Ramos (cell line): ENCODE results near the gene FGFR3.

Experiments used
- in situ Hi-C: fragments of 300-500 bp; cut with MboI; formaldehyde crosslinking; loops from one replicate; pipeline ENCODE4 v1.14.3; 2022; ENCODE audit warnings: low sequenced_read_pairs; ENCODE audit not compliant: unreplicated experiment

The FGFR3 gene

GRCh38 chr4:1783970-1784369, 9.1 kb upstream of the FGFR3 start:
- in situ Hi-C loops = loop anchor here (25.0 kb wide), 1 partner anchor 403 kb away; no protein-coding TSS in a partner anchor

DNA sequence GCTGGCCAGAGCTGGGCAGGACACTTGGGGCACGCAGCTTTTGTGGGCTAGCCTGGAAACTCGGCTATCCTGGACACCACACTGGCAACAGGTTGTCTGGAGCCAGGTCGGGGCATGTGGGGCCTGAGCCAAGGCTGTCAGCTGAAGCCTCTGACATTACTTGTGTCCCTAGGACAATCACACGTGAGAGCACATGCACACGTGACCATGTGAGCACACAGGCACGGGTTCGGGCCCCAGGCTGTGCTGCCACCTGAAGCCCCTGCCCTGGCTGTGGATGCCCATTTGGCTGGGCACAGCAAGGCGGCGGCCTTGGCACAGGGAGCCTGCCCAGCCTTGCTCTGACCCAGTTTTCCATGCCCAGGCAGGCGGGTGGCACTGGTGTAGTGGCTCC, 8.7 kb upstream of the FGFR3 start:
- in situ Hi-C loops = loop anchor here (25.0 kb wide), 1 partner anchor 403 kb away; no protein-coding TSS in a partner anchor

DNA sequence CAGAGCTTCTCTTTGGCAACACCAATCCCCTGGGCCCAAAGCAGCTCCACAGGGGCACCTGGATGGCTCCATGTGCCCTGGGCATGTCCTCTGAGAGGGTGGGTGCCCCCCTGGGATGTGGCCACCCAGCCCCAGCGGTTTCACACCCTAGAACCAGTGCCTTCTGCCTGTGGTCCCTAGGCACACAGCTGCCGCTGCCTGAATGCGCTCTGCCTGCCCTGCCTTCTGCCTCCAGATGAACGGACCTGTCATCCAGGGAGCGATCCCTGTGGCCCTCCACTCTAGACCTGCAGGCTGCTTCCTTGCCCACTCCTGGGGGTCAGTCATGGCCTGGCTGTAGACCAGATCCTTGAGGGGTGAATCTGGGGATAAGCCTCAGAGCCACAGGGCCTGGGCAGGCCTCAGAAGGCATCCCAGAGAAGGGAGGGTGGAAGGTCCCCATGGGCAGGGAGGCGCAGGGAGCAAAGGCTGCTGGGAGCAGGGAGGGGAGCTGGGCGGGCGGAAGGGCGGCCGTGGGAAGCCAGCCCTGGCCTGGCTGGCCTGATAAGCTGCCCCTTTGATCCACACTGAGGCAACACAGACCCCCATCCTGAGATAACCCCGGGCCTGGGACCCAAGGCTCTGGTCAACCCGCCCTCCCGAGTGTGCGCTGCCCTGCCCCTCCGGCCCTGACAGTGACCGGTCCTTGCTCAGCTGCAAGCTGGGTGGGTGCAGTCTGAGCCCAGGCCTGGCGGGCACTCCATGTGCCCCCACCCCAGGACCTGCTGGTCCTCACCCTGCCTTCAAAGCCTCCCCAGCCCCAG, 8.1 kb upstream of the FGFR3 start:
- in situ Hi-C loops = loop anchor here (25.0 kb wide), 1 partner anchor 402 kb away; no protein-coding TSS in a partner anchor

DNA sequence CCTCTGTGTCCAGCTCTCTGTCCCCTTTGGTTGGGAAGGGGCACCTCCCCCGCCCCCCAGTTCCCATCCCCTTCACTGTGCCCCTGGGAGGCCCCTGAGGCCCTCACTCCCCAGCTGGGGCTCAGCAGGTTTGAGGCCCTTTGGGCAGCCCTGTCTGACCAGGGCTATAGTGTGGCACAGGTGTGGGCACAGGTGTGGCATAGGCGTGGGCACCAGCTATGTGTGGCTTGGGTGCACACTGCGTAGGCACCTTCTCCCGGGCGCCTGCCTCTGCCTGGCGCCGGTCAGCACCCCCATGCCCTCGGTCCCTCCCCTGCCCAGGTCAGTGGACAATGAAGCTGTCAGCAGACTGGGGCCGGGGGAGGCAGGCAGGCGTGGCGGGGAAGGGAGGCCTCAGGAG, 7.5 kb upstream of the FGFR3 start:
- in situ Hi-C loops = loop anchor here (25.0 kb wide), 1 partner anchor 402 kb away; no protein-coding TSS in a partner anchor

GRCh38 chr4:1786544-1787362, 6.3 kb upstream of the FGFR3 start:
- in situ Hi-C loops = loop anchor here (25.0 kb wide), 1 partner anchor 401 kb away; no protein-coding TSS in a partner anchor

GRCh38 chr4:1787411-1788077, 5.5 kb upstream of the FGFR3 start:
- in situ Hi-C loops = loop anchor here (25.0 kb wide), 1 partner anchor 400 kb away; no protein-coding TSS in a partner anchor

DNA sequence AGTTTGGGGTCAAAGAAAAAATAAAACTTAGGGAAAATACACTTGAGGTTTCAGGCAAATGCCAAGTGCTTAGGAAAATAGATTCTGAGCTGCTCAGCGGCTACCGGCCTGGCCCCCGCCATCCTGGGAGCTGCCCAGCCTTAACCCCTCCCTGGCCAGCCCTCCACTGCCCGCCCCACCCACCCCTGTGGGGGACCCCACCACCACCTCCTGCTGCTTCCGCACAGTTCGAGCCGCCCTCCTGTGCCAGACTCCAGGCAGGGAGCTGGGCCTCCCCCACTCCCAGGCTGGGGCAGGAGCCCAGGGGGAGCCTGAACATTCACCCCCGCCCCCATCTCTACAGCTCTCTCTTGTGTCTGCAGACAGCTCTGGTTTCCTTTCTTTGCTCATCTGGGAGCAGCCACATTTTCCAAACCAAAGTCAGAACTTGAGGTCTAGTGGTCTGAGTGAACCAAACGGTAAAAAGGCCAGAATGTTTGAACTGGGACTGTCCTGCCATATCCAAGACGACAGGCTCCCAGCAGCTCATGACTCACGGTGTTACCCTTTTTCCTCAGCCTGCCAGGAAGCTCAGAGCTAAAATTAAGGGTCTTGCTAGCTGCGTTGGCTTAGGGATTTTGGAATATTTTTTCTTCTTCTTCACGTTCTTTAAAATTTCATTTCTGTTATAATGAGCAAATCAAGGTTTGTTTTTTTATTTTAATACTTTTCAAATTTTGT, 4.7 kb upstream of the FGFR3 start:
- in situ Hi-C loops = loop anchor here (25.0 kb wide), 1 partner anchor 399 kb away; no protein-coding TSS in a partner anchor

- in situ Hi-C loops = loop anchor here (25.0 kb wide), 1 partner anchor 398 kb away; no protein-coding TSS in a partner anchor
Measured at GRCh38 chr4:1789552-1789951, 3.5 kb upstream of the FGFR3 start.

GRCh38 chr4:1790005-1790404, 3.1 kb upstream of the FGFR3 start:
- in situ Hi-C loops = loop anchor here (25.0 kb wide), 1 partner anchor 397 kb away; no protein-coding TSS in a partner anchor

DNA sequence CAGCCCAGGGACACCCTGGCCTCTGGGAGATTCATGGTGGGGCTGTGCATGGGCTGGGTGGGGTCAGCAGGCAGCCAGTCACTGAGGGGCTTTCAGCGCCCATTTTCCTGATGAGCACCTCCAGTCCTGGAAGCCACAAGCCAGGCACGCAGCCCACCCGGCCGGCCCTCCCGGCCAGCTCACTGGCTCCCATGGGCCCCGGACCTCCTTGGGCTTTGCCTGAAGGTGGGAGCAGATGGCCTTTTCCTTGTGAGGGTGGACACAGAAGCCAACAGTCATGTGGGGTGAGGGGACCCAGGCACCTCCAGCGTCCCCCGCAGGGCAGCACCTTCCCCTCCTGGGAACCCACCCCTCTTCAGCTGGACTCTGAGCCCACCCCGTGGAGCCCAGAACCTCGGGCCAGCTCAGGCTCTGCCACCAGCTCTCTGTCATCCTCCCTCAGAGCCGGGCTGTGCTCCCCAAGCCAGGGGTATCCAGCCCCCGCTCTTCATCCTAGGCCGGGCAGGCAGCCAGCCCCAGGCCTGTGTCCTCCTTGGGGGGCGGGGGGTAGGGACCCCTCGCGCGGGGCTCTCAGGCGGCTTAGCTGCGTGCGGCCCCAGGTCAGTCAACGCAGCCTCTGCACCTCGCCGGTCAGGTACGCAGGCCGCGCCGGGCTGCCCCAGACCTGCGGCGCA, 798 bp upstream of the FGFR3 start:
- in situ Hi-C loops = loop anchor here (25.0 kb wide), 1 partner anchor 395 kb away; no protein-coding TSS in a partner anchor

GRCh38 chr4:1793496-1793840, 375 bp downstream of the FGFR3 start:
- in situ Hi-C loops = loop anchor here (25.0 kb wide), 1 partner anchor 394 kb away; no protein-coding TSS in a partner anchor

- in situ Hi-C loops = loop anchor here (25.0 kb wide), 1 partner anchor 393 kb away; no protein-coding TSS in a partner anchor
Measured at GRCh38 chr4:1793940-1794808, 1.1 kb downstream of the FGFR3 start.

DNA sequence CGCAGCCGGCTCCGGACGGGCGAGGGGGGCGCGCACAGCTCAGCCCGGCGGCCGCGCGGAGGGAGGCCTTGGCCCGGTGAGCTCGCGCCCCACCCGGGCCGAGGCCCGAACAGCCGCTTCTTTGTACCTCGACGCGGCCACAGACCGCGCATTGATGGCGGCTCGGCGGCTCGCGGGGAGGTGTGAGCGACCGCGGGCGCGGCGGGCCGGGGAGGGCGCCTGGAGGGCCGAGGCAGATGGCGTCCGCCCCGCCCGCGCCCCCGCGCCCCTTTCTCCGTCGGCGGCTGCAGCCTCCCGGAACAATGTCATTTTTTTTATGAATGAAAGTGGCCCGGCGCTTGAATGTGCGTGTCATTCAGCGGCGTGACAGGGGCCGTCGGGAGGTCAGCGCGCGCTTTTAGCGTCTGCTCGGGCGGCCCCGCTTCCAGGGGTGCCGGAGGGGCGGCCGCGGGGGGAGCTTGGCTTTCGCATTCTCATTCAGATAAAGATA, 1.8 kb downstream of the FGFR3 start:
- in situ Hi-C loops = loop anchor here (25.0 kb wide), 1 partner anchor 392 kb away; no protein-coding TSS in a partner anchor

DNA sequence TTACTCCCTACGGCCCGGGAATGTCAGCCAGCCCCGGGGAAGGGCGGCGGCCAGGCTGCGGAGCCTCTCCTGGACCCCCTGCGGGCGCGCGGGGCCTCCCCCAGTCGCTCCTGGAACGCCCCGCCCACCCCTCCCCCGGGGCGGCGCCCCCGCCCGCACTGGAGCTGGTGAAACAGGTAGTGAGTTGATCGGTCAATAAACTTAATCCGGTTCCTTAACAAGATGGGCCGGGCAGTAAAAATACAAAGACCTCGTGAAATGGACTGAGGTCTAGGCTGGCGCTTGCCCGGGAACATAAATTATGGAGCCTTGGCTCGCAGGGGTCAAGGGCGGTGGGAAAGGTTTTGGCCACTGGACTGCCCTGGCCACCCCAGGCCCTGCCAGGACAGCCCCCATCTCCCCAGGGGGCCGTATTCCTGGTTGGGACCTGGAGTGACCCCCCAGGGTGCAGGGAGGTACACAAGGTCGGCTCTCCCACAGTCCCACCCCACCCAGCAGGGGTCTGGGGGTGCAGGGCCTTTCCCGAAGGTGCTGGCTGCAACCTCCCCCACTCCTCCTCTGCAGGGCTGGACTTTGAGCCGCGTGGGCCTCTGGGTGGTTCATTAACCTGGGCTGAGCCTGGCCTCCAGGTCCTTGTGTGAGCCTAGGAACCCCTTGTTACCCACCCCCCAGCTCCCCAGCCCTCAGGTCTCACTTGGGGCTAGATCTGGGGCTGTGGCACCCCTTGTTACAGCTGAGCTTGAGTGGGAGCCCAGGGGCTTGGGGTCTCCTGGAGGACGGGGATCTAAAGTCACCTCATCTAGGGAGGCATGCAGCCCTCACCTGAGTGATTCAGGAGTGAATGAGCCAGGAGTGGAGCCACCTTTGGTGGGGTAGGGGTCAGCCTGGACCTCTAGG, 2.5 kb downstream of the FGFR3 start:
- in situ Hi-C loops = loop anchor here (25.0 kb wide), 1 partner anchor 392 kb away; no protein-coding TSS in a partner anchor

- in situ Hi-C loops = loop anchor here (25.0 kb wide), 1 partner anchor 391 kb away; no protein-coding TSS in a partner anchor
Measured at GRCh38 chr4:1796486-1797204, 3.6 kb downstream of the FGFR3 start.

- in situ Hi-C loops = loop anchor here (25.0 kb wide), 1 partner anchor 390 kb away; no protein-coding TSS in a partner anchor
Measured at GRCh38 chr4:1797298-1797860, 4.3 kb downstream of the FGFR3 start.
